GM21529 (cell line): ENCODE results near the gene RALGAPB.
"Not testable (repeated sequence)": the region's sequence is repeated elsewhere in the genome, so short reads cannot be mapped to it uniquely, and the experiment has no call there.

Source experiments
- ATAC-seq: cut with Tn5 transposase; IDR thresholded peaks from one replicate; pipeline ENCODE4 v1.9.1; 2021; ENCODE audit not compliant: unreplicated experiment

The RALGAPB gene

DNA sequence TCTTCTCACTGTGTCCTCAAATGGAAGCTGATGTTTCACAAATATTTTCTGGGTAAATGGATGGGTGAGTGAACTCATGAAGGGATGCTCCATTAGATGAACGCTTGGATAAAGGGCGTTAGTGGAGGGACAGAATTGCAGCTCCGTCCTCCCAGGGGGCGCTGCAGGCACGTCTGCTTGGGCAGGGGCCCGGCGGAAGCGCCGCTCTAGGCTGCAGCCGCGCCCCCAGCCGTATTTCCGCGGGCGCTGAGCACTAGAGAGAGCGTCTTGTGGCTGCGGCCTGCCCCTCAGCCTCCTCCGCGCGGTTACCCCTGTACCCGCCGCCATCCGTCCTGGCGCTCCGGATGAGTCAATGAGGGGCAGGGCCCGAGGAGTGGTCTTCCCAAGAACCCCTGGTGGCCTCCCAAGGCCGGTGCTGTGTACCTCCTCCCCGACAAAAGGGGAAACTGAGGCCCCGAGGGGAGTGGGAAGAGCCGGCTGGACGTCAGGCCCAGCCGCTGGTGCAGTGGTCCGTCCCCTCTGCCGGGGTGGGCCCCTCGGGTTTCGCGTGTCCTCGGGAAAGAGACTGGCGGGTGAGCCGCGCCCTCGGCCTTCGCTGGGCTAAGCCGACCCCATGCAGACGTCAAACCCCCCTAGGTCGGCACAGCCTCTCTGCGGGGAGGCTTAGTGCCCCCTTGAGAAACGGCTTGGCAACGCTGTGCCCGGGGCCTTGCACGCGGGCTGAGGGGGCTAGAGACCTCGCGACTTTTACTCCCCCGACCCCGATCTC is 26.0 kb upstream of the RALGAPB start:
- ATAC-seq = peak; percentile 81

DNA sequence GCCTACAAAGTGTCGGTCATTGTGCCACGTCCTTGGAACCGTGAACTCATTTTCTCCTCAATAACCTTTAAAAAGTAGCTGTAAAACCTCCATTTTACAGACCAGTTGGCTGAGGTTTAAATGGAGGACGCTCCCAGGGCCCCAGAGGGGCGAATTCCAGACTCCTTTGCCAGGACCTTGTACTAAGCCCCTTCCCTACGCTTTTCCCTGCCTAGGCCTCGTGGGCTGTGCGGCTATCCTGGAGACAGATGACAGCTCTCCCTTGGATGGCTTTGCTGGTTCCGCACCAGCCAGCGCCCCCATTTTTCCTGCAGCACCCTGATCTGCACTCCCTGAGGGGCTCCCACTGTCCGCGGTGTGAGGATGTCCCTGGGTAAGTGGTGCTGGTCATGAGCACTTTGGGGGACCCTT is 25.4 kb upstream of the RALGAPB start:
- ATAC-seq = no peak

DNA sequence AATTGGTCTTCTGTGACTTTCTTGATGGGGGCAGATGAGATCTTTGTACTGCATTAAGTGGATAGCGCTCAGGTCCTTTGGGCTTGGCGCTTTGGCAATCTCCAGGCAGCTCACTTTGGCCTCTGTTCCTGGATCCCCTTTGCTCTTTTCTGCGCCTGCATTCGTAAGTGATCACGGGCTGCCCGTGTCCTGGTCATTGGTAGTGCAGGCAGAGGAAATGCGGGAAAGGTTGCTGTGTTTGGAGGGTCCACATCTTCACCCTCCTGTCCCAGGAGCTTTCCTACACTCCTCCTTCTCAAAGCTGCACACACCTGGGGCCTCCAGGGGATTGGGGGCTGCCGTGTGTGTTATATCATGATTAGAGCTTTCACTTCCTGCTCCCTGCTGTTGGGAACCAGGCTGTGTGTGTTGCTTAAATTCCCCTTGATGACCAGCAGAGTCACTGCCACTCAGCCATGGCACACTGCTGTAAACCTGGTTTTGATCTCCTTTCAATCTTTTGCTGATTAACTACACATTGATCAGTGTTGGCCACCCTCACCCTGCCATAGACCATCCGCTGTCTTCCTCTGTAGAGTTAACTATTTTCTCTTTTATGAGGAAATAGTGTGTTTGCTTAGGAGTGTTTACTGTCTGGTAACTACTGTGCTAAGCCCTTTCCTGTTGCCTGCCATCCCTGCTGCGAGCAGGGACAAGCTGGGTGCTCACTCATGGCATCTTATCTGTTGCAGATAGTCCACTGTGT is 24.5 kb upstream of the RALGAPB start:
- no peak for ATAC-seq

DNA sequence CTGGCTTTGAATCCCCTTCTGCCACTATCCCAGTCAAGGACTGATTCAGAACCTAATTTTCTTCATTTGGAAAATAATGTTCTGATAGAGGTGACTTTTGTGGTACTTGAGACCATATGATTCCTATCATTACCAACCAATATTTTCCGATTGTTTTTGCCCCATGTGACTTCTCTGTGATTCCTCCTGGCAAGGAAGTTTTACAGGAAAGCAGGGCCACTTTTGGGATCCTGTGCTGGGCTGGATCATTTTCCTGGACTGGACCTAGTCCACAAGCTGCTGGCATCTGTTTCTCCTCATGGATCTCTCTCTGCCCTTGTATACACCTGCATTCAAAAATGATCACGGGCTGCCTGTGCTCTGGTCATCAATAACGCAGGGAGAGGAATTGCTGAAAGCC is 23.6 kb upstream of the RALGAPB start:
- ATAC-seq = no peak

DNA sequence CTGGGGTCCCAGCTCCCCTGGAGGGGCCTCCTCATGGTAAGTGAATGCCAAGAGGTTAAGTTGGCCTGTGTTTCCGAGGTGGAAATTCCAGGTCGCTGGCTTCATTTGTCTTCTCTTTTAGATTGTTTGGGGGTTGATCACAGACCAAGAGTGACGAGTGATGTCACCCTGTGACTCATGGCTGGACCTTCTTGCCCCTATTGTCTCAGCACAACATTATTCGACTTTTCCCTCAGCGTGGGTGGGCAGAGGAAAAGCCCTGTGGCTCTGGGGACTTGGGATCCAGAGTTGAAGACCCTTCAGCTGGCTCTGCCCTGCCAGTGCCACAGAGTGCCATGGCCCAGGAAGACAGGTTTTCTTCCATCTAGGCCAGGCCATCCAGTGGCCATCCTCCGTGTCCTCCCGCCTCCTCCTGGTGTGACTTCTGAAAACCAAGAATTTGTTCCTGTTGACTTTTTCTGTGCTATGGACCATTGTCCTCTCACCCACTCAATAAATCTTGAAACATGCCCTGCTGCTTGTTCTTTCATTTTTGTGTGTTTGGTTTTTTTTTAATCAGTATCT is 22.1 kb upstream of the RALGAPB start:
- no peak for ATAC-seq

DNA sequence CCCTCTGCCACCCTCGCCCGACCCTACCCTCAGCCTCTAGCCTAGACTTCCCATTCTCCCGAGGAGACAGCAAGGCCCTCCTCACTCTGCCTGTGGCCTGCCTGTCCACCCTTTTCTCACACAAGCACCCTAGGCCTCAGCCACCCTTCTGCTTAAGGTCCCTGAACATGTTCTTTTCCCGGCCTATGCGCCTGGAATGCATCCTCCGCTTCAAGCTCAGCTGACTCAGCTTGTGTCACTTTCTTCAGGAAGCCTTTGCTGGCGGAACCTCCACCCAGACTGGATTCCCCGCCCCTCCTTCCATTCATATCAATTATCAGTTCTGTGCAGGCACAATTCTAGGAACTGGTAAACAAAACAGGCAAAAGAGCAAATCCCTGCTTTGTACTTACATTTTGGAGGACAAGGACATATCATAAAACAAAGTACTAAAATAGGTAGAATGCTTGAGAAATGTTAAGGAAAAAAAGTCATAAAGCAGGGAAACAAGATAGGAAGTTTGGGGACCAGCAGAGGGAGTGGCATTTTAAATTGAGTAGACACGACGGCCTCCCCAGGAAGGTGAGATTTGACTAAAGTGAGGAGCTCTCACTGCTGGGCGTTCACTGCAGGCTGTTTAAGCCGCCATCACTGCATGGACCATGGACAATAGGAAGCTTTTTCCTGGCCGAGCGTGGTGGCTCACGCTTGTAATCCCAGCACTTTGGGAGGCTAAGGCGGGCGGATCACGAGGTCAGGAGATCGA is 19.6 kb upstream of the RALGAPB start:
- no peak for ATAC-seq

DNA sequence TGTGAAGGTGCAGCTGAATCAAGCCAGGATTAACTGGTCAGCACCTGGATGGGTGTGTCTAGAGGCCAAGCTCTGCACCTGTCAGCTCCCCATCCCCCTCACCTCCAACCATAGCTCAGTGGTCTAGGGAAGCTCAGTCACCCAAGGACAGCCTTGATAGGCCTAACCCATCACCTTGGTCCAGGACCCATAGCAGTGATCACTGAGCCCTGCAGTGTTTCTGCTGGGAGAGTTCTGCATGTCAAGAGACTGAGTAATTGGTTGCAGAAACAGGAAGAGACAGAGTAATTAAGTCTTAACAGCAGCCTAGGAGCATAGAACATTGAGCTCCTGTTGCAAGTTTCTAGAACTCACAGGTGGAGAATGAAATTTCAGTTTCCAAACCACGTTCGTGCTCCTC is 18.7 kb upstream of the RALGAPB start:
- peak; percentile 85 for ATAC-seq

DNA sequence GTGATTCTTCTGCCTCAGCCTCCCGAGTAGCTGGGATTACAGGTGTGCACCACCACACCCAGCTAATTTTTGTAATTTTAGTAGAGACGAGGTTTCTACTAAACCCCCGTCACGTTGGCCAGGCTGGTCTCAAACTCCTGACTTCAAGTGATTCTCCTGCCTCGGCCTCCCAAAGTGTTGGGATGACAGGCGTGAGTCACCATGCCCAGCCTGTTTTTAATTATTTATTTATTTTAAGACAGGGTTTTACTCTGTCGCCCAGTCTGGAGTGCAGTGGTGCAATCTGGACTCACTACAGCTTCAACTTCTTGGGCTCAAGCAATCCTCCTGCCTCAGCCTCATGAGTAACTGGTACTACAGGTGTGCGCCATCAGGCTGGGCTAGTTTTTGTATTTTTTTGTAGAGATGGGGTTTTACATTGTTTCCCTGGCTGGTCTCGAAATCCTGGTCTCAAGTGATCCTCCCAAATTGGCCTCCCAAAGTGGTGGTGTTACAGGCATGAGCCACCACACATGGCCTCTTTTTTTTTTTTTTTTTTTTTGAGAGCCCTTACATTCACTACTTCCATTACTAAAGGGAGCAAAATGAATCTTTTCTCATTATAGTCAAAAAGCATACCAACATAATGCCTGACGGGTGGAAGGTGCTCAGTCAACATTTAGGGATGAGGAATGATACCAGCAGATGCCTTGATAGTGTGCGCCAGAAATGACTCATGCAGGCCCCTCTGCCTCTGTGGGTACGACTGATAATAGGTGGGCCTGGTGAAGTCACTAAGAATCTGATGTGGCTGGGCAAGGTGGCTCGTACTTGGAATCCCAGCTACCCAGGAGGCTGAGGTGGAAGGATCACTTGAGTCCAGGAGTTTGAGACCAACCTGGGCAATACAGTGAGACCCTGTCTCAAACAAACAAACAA is 17.8 kb upstream of the RALGAPB start:
- no peak for ATAC-seq

DNA sequence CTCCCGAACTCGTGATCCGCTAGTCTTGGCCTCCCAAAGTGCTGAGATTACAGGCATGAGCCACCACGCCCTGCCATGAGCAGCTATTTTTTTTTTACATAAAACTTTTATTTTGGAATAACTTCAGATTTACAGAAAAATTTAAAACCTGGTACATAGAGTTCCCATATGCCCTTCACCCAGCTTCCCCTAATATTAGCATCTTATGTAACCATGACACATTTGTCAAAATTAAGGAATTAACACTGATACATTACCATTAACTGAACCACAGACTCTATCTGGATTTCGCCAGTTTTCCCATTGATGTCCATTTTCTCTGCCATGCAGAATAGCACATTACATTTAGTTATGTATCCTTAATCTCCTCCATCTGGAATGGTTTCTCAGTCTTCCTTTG is 14.3 kb upstream of the RALGAPB start:
- ATAC-seq = no peak

DNA sequence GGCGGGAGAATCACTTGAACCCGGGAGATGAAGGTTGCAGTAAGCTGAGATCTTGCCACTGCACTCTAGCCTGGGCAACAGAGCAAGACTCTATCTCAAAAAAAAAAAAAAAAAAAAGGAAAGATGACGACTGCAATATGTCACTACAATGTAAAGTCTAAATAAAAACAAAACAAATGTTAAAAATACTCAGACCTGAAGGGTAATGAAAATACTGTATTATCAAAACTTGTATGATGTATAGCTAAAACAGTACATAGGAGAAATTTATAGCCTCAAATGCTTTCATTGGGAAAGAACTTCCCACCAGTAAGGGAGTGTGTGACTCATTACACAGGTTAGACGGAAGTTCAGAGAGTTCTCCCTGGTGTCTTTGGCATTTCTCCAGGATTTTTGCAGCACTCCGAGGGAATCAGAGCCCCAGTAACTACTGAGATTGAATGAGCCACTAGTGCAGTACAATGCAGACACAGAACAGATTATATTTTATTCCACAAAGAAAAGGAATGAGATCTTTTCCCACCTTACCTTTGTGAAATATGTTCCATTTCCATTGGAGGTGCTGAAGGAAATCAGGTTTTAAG is 12.5 kb upstream of the RALGAPB start:
- ATAC-seq = no peak

DNA sequence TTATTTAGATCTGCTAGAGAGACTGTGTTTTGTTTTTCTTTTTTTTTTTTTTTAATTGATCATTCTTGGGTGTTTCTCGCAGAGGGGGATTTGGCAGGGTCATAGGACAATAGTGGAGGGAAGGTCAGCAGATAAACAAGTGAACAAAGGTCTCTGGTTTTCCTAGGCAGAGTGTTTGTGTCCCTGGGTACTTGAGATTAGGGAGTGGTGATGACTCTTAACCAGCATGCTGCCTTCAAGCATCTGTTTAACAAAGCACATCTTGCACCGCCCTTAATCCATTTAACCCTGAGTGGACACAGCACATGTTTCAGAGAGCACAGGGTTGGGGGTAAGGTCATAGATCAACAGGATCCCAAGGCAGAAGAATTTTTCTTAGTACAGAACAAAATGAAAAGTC is 12.0 kb upstream of the RALGAPB start:
- not testable (repeated sequence) for ATAC-seq

DNA sequence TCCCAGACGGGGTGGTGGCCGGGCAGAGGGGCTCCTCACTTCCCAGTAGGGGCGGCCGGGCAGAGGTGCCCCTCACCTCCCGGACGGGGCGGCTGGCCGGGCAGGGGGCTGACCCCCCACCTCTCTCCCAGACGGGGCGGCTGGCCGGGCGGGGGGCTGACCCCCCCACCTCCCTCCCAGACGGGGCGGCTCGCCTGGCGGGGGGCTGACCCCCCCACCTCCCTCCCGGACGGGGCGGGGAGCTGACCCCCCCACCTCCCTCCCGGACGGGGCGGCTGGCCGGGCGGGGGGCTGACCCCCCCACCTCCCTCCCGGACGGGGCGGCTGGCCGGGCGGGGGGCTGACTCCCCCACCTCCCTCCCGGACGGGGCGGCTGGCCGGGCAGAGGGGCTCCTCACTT is 11.5 kb upstream of the RALGAPB start:
- not testable (repeated sequence) for ATAC-seq

DNA sequence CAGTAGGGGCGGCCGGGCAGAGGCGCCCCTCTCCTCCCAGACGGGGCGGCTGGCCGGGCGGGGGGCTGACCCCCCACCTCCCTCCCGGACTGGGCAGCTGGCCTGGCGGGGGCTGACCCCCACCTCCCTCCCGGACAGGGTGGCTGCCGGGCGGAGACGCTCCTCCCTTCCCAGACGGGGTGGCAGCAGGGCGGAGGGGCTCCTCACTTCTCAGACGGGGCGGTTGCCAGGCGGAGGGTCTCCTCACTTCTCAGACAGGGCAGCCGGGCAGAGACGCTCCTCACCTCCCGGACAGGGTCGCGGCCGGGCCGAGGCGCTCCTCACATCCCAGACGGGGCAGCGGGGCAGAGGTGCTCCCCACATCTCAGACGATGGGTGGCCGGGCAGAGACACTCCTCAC is 11.1 kb upstream of the RALGAPB start:
- ATAC-seq = not testable (repeated sequence)

DNA sequence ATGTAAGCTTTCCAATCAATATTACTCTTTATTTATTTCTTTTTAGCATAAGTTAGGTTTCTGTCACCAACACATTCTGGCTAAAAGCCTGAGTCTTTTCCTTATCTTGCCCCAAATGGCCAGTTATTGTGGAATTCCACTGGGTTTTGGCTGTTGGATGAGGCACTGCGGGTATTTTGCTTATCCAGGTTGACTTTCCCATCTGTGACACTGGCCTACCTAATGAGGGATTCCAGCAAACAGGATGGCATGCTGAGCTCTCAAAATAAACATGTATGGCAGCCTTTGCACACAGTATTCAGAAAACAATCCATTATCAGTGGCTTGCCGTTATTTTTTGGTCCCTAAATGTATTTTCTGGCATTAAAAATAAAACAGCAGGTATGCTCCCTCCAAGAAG is 6.5 kb upstream of the RALGAPB start:
- ATAC-seq = no peak

DNA sequence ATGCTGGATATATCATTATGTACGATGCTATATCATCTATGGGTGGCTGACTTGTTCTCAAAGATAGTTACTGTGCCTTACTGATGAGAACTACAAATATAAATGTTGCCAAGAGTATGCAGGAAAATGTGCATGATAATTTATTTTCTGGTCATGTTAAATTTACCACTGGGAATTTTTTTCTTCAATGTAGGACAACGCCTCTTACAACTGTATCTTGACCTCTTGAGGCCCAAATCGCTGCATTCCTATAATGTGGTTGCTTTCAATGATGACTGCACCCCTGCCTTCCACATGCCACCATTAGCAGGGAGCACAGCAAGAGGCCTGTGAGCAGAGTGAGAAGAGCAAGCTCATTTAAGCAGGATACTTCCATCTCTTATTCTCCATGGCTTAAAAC is 5.7 kb upstream of the RALGAPB start:
- ATAC-seq = no peak

DNA sequence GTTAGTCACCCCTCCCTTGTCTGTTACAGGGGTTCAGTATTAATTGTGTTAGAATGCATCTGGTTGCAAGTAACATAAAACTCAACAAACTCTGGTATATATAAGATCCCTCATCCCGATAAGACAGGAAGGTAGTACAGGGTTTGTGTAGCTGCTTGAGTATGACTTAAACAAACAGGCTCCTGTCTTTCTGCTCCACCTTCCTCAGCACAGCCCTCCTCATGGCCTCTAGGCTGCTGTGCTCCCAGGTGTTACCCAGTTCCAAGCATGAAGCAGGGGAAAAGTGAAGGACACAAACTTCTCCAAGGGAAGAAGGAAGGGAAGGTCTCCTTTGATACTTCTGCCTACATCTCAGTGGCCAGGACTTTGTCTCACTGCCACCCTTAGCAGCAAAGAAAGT is 1.4 kb upstream of the RALGAPB start:
- ATAC-seq = no peak

DNA sequence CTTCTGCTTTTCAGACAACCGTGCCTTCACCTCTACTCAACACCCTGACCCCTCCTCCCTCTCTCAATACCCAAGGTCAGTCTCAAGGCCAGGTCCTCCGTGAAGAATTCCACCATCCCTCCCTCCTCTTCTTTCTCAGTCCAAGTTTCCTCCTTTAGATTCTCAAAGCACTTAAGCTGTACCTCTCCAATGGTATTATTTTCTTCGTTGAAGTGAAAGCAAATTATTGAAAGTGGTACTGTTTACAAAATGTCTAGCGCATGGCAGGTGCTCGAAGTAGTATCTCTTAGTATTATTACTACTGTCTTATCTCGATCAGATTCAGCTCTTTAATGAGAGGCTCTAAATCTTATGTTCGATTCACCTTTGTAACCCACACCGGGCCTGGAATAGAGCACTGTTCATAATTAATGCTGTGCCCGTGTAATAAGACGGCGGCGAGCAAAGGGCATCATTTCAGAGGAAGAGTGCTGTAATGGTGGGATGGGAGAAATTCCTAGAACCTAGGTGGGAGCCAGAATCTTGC is 593 bp upstream of the RALGAPB start:
- peak; percentile 5 for ATAC-seq

DNA sequence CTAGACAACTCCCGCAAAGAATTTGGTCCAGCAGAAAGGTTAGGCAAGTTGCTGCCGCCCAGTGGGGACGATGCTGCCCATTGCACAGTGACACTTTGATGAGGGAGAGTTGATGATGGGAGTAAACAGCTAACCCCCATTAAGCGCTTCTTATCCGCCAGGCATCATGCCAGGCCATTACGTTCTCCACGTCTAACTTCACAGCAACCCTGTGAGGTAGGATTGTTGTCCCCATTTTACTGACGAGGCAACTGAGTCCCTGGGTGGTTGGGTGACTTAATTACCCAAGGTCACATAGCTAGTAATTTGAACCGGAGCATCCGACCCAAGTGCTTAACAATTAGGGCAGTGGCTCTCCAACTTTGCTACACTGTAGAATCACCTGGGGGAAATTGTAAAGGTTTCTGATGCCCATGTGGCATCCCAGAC is 738 bp downstream of the RALGAPB start:
- no peak for ATAC-seq

DNA sequence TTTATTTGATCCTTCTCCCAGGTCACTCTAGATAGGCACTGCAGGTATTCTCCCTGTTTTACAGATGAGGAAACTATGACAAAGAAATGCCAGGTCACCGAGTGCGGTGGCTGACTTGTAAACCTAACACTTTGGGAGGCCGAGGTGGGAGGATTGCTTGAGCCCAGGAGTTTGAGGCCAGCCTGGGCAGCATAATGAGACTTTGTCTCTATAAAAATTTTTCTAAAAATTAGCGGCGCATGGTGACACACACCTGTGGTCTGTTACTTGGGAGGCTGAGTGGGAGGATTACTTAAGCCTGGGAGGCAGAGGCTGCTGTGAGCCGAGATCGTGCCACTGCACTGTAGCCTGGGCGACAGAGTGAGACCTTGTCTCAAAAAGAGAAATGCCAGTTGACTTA is 5.1 kb downstream of the RALGAPB start:
- no peak for ATAC-seq

DNA sequence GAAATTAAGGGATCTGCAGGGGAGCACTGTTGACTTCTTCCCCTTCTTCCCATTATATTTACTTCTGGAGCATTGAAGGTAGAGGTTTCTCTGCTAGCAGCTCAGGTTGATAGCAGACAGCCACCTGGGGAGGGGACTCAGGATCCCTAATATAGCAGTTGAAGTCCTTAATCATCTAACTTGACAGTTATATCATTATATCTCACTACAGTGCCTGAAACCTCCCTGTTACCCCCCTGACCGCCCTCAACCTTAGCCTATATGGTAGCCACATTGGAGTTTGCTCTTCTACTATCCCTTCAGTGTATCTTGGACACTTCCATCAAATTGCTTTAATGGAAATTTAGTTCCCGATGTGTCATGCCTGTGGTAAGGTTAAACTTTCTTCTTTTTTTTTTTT is 7.0 kb downstream of the RALGAPB start:
- no peak for ATAC-seq
